ENCODE results near the gene PRLR.

Gene PRLR

GRCh38 chr5:35160486-35161116 is 69.7 kb downstream of the PRLR start:
- peak; percentile 2 for DNase-seq (ENCODE audit: low spot score)

GRCh38 chr5:35159370-35159742 is 70.9 kb downstream of the PRLR start:
- no peak for DNase-seq (ENCODE audit: low spot score)

- DNase-seq (ENCODE audit: low spot score) = no peak
These were observed 71.5 kb downstream of the PRLR start for GRCh38 chr5:35158622-35159369.

GRCh38 chr5:35158204-35158603 is 72.1 kb downstream of the PRLR start:
- DNase-seq (ENCODE audit: low spot score) = no peak

- DNase-seq (ENCODE audit: low spot score) = no peak
These were observed 76.8 kb downstream of the PRLR start for GRCh38 chr5:35153375-35153932.

- no peak for DNase-seq (ENCODE audit: low spot score)
These were observed 77.6 kb downstream of the PRLR start for GRCh38 chr5:35152733-35153132.

GRCh38 chr5:35151146-35151920 is 79.0 kb downstream of the PRLR start:
- DNase-seq (ENCODE audit: low spot score) = no peak

- no peak for DNase-seq (ENCODE audit: low spot score)
These were observed 81.2 kb downstream of the PRLR start for GRCh38 chr5:35149041-35149440.

GRCh38 chr5:35146406-35146805 is 83.9 kb downstream of the PRLR start:
- DNase-seq (ENCODE audit: low spot score) = no peak

GRCh38 chr5:35145691-35146317 is 84.5 kb downstream of the PRLR start:
- DNase-seq (ENCODE audit: low spot score) = no peak

- no peak for DNase-seq (ENCODE audit: low spot score)
These were observed 85.3 kb downstream of the PRLR start for GRCh38 chr5:35145012-35145411.

GRCh38 chr5:35143841-35144240 is 86.4 kb downstream of the PRLR start:
- DNase-seq (ENCODE audit: low spot score) = no peak

- no peak for DNase-seq (ENCODE audit: low spot score)
These were observed 88.5 kb downstream of the PRLR start for GRCh38 chr5:35141739-35142138.

GRCh38 chr5:35138232-35138631 is 92.1 kb downstream of the PRLR start:
- DNase-seq (ENCODE audit: low spot score) = no peak

- DNase-seq (ENCODE audit: low spot score) = no peak
These were observed 93.9 kb downstream of the PRLR start for GRCh38 chr5:35136386-35136785.

- no peak for DNase-seq (ENCODE audit: low spot score)
These were observed 95.0 kb downstream of the PRLR start for GRCh38 chr5:35135239-35135700.

- no peak for DNase-seq (ENCODE audit: low spot score)
These were observed 95.8 kb downstream of the PRLR start for GRCh38 chr5:35134278-35135030.

GRCh38 chr5:35133186-35133585 is 97.1 kb downstream of the PRLR start:
- no peak for DNase-seq (ENCODE audit: low spot score)

- no peak for DNase-seq (ENCODE audit: low spot score)
These were observed 98.6 kb downstream of the PRLR start for GRCh38 chr5:35131723-35132122.

GRCh38 chr5:35129921-35130485 is 100.3 kb downstream of the PRLR start:
- DNase-seq (ENCODE audit: low spot score) = peak; percentile 79

GRCh38 chr5:35129276-35129675 is 101.0 kb downstream of the PRLR start:
- DNase-seq (ENCODE audit: low spot score) = no peak
